Measurements from ENCODE around the gene BCAS1.

Gene BCAS1

GRCh38 chr20:53985150-53985518 is 85.3 kb downstream of the BCAS1 start:
- no peak overlapping the region for H3K27ac ChIP-seq
- TF ChIP-seq CTCF (conservative IDR thresholded peaks at IDR 0.05) = no peak

DNA sequence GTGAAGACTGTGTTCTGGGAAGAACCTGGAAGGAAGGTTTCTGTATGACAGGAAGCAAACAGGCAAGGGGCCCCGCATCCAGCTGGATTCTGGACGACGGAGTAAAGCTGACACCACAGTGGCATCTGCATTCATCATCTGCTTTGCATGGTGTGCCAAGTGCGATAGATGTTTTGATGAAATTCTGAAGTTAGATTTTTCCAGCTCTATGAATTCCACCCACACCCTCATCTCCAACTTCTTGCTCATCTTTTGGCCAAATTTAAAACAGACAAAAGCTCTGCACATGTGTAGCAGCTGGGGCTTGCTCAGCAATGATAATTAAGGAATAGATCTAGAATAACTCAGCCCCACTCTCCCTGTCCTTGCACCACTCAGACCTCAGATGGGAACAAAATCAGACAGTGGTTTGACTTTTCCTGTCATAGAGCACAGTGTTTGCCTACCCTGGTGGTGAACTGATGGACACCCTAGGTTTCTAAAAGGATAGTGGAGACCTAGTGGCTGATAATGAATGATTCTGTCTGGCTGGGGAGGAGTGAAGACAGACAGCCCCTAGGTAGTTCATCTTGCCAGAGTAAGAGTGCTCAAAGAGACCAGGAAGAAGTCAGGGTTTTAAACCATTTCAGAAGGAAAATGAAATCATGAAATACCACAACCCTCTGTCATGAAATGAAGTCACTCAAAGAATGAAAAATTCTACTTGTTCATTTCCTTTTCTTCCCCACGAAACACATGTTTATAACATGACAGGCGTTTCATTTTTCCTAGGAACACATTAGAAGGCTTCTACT is 85.8 kb downstream of the BCAS1 start:
- no peak for TF ChIP-seq CTCF (conservative IDR thresholded peaks at IDR 0.05)
- no peak overlapping the region for H3K27ac ChIP-seq

DNA sequence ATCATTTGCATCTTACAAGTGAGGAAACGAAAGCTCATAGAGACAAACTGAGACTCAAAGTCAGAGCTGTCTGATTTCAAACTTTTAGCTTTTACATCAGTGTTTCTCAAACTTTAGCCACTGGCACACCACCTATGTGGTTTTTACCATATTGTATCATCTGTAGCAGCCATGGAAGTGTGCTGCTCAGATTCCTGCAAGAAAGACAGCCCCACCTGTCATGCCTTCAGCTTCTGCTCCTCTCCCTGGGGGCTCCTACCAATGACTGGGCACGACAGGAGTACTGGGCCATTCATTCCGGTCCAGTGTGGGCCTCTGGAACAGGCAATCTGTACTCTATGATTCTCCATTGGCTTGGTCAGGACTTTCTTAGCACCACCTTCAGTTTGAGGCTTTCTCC is 87.0 kb downstream of the BCAS1 start:
- no peak for TF ChIP-seq CTCF (conservative IDR thresholded peaks at IDR 0.05)
- no peak overlapping the region for H3K27ac ChIP-seq

DNA sequence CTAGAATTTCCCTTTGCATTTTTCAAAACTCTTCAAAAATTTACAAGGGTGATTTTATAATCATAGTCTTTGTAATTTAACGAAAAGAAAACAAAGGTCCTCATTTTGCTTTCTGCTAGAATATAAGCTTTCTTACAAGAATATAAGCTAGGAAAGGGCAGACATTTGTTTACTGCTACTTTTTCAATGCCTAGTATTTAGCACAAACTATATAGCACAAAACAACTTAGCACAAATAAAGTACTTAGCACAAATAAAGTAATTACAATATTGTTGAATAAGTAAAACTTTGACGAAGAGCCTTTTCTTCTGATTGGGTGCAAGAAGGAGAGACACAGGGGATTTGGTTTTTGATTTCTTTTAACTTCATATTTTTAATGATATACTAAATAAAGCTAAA is 87.8 kb downstream of the BCAS1 start:
- no peak for TF ChIP-seq CTCF (conservative IDR thresholded peaks at IDR 0.05)
- H3K27ac ChIP-seq = no peak overlapping the region

- no peak for TF ChIP-seq CTCF (conservative IDR thresholded peaks at IDR 0.05)
These were observed 88.5 kb downstream of the BCAS1 start for GRCh38 chr20:53981752-53982437.

DNA sequence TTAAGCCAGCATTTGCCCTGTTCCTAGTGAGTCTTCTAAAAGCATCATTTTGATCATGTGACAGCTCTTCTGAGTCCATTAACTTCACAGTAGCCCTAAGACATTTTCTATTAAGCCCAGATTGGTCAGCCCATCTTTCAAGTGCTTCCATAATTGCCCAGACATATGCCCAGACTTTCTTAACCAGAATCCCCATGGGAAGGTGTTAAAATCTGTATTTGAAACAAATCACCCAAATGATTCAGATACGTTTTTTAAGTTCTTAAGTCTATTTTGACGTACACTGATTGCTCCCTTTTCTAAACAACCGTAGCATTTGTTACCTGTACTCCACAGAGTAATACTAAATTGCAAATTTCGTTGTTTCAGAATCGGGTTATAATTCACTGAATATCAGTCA is 89.3 kb downstream of the BCAS1 start:
- peak overlapping the region; percentile 30; the same call in 1 of the 2 replicates for H3K27ac ChIP-seq
- TF ChIP-seq CTCF (conservative IDR thresholded peaks at IDR 0.05) = no peak

More at GRCh38 chr20:53981752-53982437, 88.5 kb downstream of the BCAS1 start:
- no peak overlapping the region for H3K27ac ChIP-seq

DNA sequence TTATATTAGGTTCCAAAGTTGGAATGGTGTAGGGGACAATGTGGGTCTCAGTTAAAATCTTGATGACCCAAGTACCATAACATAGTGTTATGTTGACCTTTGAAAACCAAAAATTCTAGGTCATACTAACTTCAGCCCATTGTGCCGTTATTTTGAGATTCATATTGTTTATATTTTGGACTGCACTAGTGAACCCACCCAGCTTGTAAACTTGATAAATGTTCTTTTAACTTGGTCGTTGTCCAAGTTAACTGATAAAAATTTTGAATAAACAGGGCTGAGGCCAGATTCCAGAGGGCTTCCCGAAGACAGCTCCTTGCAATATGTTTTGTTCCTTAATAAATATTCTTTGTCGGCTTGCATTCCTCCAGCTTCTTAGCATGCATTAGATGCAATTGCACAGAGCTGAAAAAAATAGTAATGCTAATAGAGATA is 90.3 kb downstream of the BCAS1 start:
- H3K27ac ChIP-seq = peak overlapping the region; percentile 30
- no peak for TF ChIP-seq CTCF (conservative IDR thresholded peaks at IDR 0.05)

Measured in VCaP (cell line).